Measurements from ENCODE around the gene KCNMB2. TPM values are rescaled to one million over a fixed set of nuclear protein-coding genes. Genes with fewer than 3 reads are reported as not detected.

The KCNMB2 gene
- not detected in 2 replicates for polyA plus RNA-seq (2012; rRNA removed)
- not detected in 2 replicates for polyA plus RNA-seq (2012; cell fraction: cytosol; rRNA removed)
- not detected in 2 replicates for polyA plus RNA-seq (2012; cell fraction: nucleus; rRNA removed)

DNA sequence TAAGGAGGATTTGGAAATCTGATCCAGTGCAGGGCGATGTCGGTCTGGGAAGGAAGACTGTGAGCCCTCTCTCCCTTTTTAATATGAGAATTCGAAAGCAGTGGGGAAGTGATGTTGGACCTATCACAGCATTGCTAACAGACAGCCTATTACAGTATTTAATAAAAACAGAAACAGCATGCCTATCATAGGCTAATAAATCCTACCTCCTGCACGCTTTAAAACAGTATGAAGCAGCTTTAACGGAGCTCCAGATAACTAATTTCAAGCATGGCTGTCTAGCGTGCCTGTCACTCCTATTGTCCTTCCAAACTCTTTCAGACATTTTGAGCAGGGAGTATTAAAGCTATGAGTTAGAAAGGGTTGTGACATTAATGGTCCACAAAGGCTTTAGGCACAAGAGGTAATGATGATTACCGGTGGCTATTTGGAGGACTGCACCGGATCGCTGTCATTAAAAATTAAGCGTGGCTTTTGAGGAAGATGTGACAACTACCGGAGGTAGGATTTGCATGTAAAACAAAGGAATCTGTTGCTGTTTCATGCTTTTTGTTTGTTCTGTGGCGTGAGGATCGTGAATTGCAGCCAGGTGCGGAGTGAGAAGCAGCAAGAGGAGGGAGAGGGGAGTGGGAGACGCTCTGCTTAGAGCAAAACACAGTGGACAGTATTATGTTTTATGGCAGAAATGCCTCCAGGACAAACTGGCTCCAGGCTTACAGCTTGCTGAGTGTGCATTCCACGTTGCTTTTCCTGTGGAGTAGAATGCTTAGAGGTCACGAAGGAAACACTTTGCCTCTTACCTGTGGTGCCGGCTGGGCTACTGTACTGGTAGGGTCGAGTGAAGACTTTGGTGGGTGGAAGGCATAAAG, at the start of gene KCNMB2:
Gene KCNMB2 (plus strand): TSS at position 226 of the 869 bp plus-strand sequence.
- no peak for DNase-seq
- no peaks in the 10 kb centered on the region for H3K27me3 ChIP-seq (ENCODE audit: insufficient read depth)
- CTCF ChIA-PET = no interaction called here

DNA sequence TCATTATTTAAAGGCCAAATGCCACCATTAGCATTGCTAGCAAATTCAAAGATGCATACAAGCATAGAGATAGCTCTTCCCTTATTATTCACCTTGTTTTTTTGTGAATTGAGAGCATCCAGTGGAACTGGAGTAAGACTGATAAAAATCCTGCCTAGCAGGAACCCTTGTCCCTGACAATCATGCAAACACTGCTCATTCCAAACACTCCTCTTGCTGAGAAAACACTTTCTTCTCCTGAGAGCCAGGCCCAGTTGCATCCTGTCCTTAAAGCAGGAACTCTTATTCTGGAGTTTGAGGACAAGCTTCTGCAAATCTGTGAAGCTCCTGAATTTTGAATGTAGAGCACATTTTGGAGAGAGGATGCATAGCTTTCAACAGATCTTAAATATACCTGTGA, 49.3 kb upstream of the KCNMB2 start:
- no peaks in the 10 kb centered on the region for H3K9me3 ChIP-seq
- POLR2A ChIA-PET = no interaction called here
- no peak for TF ChIP-seq NRF1 (IDR thresholded peaks at IDR 0.05; ENCODE audit: low read depth, low read length)
- no peak for TF ChIP-seq FOXM1 (IDR thresholded peaks at IDR 0.05; ENCODE audit: low read depth)
- TF ChIP-seq, protein P1, sequence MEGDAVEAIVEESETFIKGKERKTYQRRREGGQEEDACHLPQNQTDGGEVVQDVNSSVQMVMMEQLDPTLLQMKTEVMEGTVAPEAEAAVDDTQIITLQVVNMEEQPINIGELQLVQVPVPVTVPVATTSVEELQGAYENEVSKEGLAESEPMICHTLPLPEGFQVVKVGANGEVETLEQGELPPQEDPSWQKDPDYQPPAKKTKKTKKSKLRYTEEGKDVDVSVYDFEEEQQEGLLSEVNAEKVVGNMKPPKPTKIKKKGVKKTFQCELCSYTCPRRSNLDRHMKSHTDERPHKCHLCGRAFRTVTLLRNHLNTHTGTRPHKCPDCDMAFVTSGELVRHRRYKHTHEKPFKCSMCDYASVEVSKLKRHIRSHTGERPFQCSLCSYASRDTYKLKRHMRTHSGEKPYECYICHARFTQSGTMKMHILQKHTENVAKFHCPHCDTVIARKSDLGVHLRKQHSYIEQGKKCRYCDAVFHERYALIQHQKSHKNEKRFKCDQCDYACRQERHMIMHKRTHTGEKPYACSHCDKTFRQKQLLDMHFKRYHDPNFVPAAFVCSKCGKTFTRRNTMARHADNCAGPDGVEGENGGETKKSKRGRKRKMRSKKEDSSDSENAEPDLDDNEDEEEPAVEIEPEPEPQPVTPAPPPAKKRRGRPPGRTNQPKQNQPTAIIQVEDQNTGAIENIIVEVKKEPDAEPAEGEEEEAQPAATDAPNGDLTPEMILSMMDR (IDR thresholded peaks at IDR 0.05) = no peak
- no peak for TF ChIP-seq SIN3A (IDR thresholded peaks at IDR 0.05; ENCODE audit: borderline replicate concordance, low read depth, low read length)
- TF ChIP-seq, protein P2, sequence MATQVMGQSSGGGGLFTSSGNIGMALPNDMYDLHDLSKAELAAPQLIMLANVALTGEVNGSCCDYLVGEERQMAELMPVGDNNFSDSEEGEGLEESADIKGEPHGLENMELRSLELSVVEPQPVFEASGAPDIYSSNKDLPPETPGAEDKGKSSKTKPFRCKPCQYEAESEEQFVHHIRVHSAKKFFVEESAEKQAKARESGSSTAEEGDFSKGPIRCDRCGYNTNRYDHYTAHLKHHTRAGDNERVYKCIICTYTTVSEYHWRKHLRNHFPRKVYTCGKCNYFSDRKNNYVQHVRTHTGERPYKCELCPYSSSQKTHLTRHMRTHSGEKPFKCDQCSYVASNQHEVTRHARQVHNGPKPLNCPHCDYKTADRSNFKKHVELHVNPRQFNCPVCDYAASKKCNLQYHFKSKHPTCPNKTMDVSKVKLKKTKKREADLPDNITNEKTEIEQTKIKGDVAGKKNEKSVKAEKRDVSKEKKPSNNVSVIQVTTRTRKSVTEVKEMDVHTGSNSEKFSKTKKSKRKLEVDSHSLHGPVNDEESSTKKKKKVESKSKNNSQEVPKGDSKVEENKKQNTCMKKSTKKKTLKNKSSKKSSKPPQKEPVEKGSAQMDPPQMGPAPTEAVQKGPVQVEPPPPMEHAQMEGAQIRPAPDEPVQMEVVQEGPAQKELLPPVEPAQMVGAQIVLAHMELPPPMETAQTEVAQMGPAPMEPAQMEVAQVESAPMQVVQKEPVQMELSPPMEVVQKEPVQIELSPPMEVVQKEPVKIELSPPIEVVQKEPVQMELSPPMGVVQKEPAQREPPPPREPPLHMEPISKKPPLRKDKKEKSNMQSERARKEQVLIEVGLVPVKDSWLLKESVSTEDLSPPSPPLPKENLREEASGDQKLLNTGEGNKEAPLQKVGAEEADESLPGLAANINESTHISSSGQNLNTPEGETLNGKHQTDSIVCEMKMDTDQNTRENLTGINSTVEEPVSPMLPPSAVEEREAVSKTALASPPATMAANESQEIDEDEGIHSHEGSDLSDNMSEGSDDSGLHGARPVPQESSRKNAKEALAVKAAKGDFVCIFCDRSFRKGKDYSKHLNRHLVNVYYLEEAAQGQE (IDR thresholded peaks at IDR 0.05; ENCODE audit: low read depth, low read length) = no peak
- TF ChIP-seq RXRA (IDR thresholded peaks at IDR 0.05; ENCODE audit: borderline replicate concordance, low read depth) = no peak
- no peak for TF ChIP-seq EZH2phosphoT487 (IDR thresholded peaks at IDR 0.05; ENCODE audit: borderline replicate concordance, low read depth)
- no peak for TF ChIP-seq MXI1 (IDR thresholded peaks at IDR 0.05; ENCODE audit: low read depth, low read length)
- TF ChIP-seq, protein P3, sequence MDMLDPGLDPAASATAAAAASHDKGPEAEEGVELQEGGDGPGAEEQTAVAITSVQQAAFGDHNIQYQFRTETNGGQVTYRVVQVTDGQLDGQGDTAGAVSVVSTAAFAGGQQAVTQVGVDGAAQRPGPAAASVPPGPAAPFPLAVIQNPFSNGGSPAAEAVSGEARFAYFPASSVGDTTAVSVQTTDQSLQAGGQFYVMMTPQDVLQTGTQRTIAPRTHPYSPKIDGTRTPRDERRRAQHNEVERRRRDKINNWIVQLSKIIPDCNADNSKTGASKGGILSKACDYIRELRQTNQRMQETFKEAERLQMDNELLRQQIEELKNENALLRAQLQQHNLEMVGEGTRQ (IDR thresholded peaks at IDR 0.05; ENCODE audit: borderline replicate concordance, low read depth, low read length) = no peak
- no peak for TF ChIP-seq TCF12 (IDR thresholded peaks at IDR 0.05)
- no peak for TF ChIP-seq TEAD4 (IDR thresholded peaks at IDR 0.05; ENCODE audit: borderline replicate concordance, insufficient read depth)
- no peak for TF ChIP-seq SMC3 (IDR thresholded peaks at IDR 0.05; ENCODE audit: low read depth, low read length)
- no peak for TF ChIP-seq CHD2 (IDR thresholded peaks at IDR 0.05; ENCODE audit: low read length, partially characterized antibody)
- TF ChIP-seq JUND (IDR thresholded peaks at IDR 0.05) = no peak
- H2AFZ ChIP-seq (ENCODE audit: low read depth) = no peak overlapping the region
- no peaks in the 10 kb centered on the region for H3K79me2 ChIP-seq (ENCODE audit: insufficient read depth)
- no peaks in the 10 kb centered on the region for H3F3A ChIP-seq (replicated peaks; ENCODE audit: insufficient read depth)
- H3K36me3 ChIP-seq (replicated peaks in 1 of 2; ENCODE audit: control insufficient read depth in 1 of 2, insufficient read depth in 2 of 2, low read length in 1 of 2) = no peaks in the 10 kb centered on the region
- H3K9ac ChIP-seq = no peak overlapping the region
- H3K27me3 ChIP-seq (ENCODE audit: insufficient read depth) = no peaks in the 10 kb centered on the region
- H4K20me1 ChIP-seq (ENCODE audit: insufficient read depth) = no peaks in the 10 kb centered on the region
- no peak overlapping the region for H3K27ac ChIP-seq (ENCODE audit: low read depth in 2 of 2, low read length in 1 of 2)
- no peak for DNase-seq
- no peak overlapping the region for H3K4me2 ChIP-seq
- H3K4me3 ChIP-seq (ENCODE audit: low read depth in 2 of 2, low read length in 1 of 2) = no peak overlapping the region
- no peaks in the 10 kb centered on the region for H3K9me2 ChIP-seq
- no peaks in the 10 kb centered on the region; a peak in 1 of 4 replicates for H3K4me1 ChIP-seq (ENCODE audit: control insufficient read depth in 1 of 2, insufficient read depth in 2 of 2, low read depth in 1 of 2, low read length in 1 of 2)
- CTCF ChIA-PET = no interaction called here

More for the DNA sequence above, at the start of gene KCNMB2:
- Histone ChIP-seq H2AFZ (ENCODE audit: low read depth) (no peak within 1 kb of the TSS), H3K4me3 (ENCODE audit: low read depth in 2 of 2, low read length in 1 of 2) (0 out of 4 replicates have a peak within 1 kb of the TSS, but pooled peaks of 1 of the 2 experiments have one; percentile 31), H3K36me3 (replicated peaks in 1 of 2; ENCODE audit: control insufficient read depth in 1 of 2, insufficient read depth in 2 of 2, low read length in 1 of 2) (no peaks in the 10 kb centered on the region), H3K4me1 (ENCODE audit: control insufficient read depth in 1 of 2, insufficient read depth in 2 of 2, low read depth in 1 of 2, low read length in 1 of 2) (peaks cover 0 to 3% of the 10 kb centered on the region in 2 experiments; a peak in 1 of 4 replicates), H3F3A (replicated peaks; ENCODE audit: insufficient read depth) (no peaks in the 10 kb centered on the region), H3K79me2 (ENCODE audit: insufficient read depth) (no peaks in the 10 kb centered on the region), H3K9ac (no peak within 1 kb of the TSS), H4K20me1 (ENCODE audit: insufficient read depth) (no peaks in the 10 kb centered on the region), H3K27ac (ENCODE audit: low read depth in 2 of 2, low read length in 1 of 2) (no peak within 1 kb of the TSS), H3K9me2 (no peaks in the 10 kb centered on the region), H3K9me3 (no peaks in the 10 kb centered on the region), H3K4me2 (no peak within 1 kb of the TSS)
- POLR2A ChIA-PET = no interaction called here
- WGBS (ENCODE audit: low lambda C conversion rate) = 21% methylated on average over 19 of the region's 19 CpGs
- no peak for TF ChIP-seq FOSL2 (IDR thresholded peaks at IDR 0.05; ENCODE audit: borderline replicate concordance, low read depth)
- no peak for TF ChIP-seq POLR2AphosphoS5 (IDR thresholded peaks at IDR 0.05; ENCODE audit: low read depth, low read length)
- TF ChIP-seq RCOR1 (IDR thresholded peaks at IDR 0.05; ENCODE audit: low read length) = no peak
- TF ChIP-seq GABPA (IDR thresholded peaks at IDR 0.05; ENCODE audit: low read depth) = no peak
- TF ChIP-seq SMC3 (IDR thresholded peaks at IDR 0.05; ENCODE audit: low read depth, low read length) = no peak
- TF ChIP-seq TCF12 (IDR thresholded peaks at IDR 0.05) = no peak
- no peak for TF ChIP-seq RXRA (IDR thresholded peaks at IDR 0.05; ENCODE audit: borderline replicate concordance, low read depth)
- TF ChIP-seq TAF1 (IDR thresholded peaks at IDR 0.05; ENCODE audit: borderline replicate concordance, low read depth, low read length) = no peak
- TF ChIP-seq MXI1 (IDR thresholded peaks at IDR 0.05; ENCODE audit: low read depth, low read length) = no peak
- no peak for TF ChIP-seq RAD21 (IDR thresholded peaks at IDR 0.05; ENCODE audit: low read length)
- TF ChIP-seq CHD2 (IDR thresholded peaks at IDR 0.05; ENCODE audit: low read length, partially characterized antibody) = no peak
- TF ChIP-seq YY1 (IDR thresholded peaks at IDR 0.05; ENCODE audit: low read depth) = no peak
- TF ChIP-seq EP300 (IDR thresholded peaks at IDR 0.05; ENCODE audit: borderline replicate concordance in 1 of 2, low read depth in 1 of 2, low read length in 1 of 2) = no peak
- TF ChIP-seq JUND (IDR thresholded peaks at IDR 0.05) = no peak

Measured in SK-N-SH (cell line).